Caco-2 (cell line): ENCODE measurements around the gene SRA1. TPM values are rescaled to one million over a fixed set of nuclear protein-coding genes. Genes with fewer than 3 reads are reported as not detected.

Experiments
- BruUV-seq: library from RNA; stranded (reverse); fragments of 400-500 nt; replicated peaks from 2 replicates; lab custom pipeline; 2021; lab: Mats Ljungman, UMichigan
- CTCF ChIA-PET: fragments of 300-600 bp; sonication (Branson Sonifier 250); formaldehyde crosslinking; loops from one replicate; lab custom pipeline; 2022; ENCODE audit warnings: antibody characterized with exemption; lab: Charles Lee
- POLR2A ChIA-PET: fragments of 300-600 bp; sonication (Branson Sonifier 250); formaldehyde crosslinking; loops from one replicate; lab custom pipeline; 2022; ENCODE audit warnings: antibody characterized with exemption; lab: Charles Lee
- DNase-seq, 2 experiments: peaks; one replicate each; pipeline versions ENCODE4 v3.0.0 to v3.0.0-alpha.2; 2020 to 2022
- H3K27me3 ChIP-seq: replicated peaks from 2 replicates; pipeline ENCODE4 v1.6.0; 2011; ENCODE audit warnings: low read length; ENCODE audit not compliant: control insufficient read depth, insufficient read depth
- H3K36me3 ChIP-seq: 2 replicates; pipeline ENCODE4 v1.5.1; 2011; ENCODE audit warnings: low read length; ENCODE audit not compliant: control insufficient read depth, insufficient read depth
- H3K4me1 ChIP-seq: fragments of 250-450 bp; sonication (Bioruptor Pico); 2 replicates; pipeline ENCODE4 v1.5.1; 2020; ENCODE audit warnings: mild to moderate bottlenecking
- H3K4me3 ChIP-seq: 2 replicates; pipeline ENCODE4 v1.5.1; 2011; ENCODE audit warnings: low read depth, mild to moderate bottlenecking, control low read depth, low read length
- H3K9me3 ChIP-seq: fragments of 250-450 bp; sonication (Bioruptor Pico); 2 replicates; pipeline ENCODE4 v1.5.1; 2020; ENCODE audit warnings: mild to moderate bottlenecking, moderate library complexity
- H3K27ac Mint-ChIP-seq: one replicate; pipeline ENCODE4 v1.8.0; 2022; ENCODE audit warnings: mixed read lengths; ENCODE audit not compliant: unreplicated experiment
- H3K27me3 Mint-ChIP-seq: one replicate; pipeline ENCODE4 v1.8.0; 2022; ENCODE audit warnings: mixed read lengths; ENCODE audit not compliant: insufficient read depth, unreplicated experiment
- H3K36me3 Mint-ChIP-seq: one replicate; pipeline ENCODE4 v1.8.0; 2022; ENCODE audit warnings: mild to moderate bottlenecking, mixed read lengths; ENCODE audit not compliant: insufficient read depth, unreplicated experiment
- H3K4me1 Mint-ChIP-seq: one replicate; pipeline ENCODE4 v1.8.0; 2022; ENCODE audit warnings: low read depth, mixed read lengths; ENCODE audit not compliant: unreplicated experiment
- H3K4me3 Mint-ChIP-seq: one replicate; pipeline ENCODE4 v1.8.0; 2022; ENCODE audit warnings: mild to moderate bottlenecking, moderate library complexity, mixed read lengths; ENCODE audit not compliant: unreplicated experiment
- H3K9me3 Mint-ChIP-seq: one replicate; pipeline ENCODE4 v1.8.0; 2022; ENCODE audit warnings: mixed read lengths; ENCODE audit not compliant: unreplicated experiment
- intact Hi-C: fragments of 100-400 bp; cut with micrococcal nuclease; formaldehyde crosslinking; loops from one replicate; pipeline ENCODE4 v1.10.0; 2022; ENCODE audit not compliant: unreplicated experiment
- total RNA-seq: library from RNA; stranded (reverse); gene quantifications from 2 replicates; pipeline ENCODE4 v1.2.3, GENCODE V29; 2022
- TF ChIP-seq, protein P1 (sequence below), 2 experiments: fragments of 200-600 bp in 1 of 2; IDR thresholded peaks; 1 replicate in 1 of 2; 2 replicates in 1 of 2; pipeline versions ENCODE4 v1.5.1 to v1.8.0; 2011 to 2022; ENCODE audit warnings: antibody characterized with exemption in 1 of 2, control low read depth in 1 of 2, inconsistent platforms in 1 of 2, low read depth in 1 of 2, low read length in 1 of 2, mild to moderate bottlenecking in 1 of 2, moderate library complexity in 1 of 2; ENCODE audit not compliant: insufficient read depth in 1 of 2, severe bottlenecking in 1 of 2, unreplicated experiment in 1 of 2

Gene SRA1
- total RNA-seq, 1 experiment from 2014 or later = 50.3 TPM

GRCh38 chr5:140563596-140563995 lies 6.3 kb upstream of the SRA1 start:
- intact Hi-C loops = loop anchor here (5.0 kb wide), 1 partner anchor 149 kb away; no protein-coding TSS in a partner anchor
- Mint-ChIP-seq H3K4me3 (peak overlapping the region; percentile 84), H3K36me3 (peaks cover 47% of the 10 kb centered on the region), H3K4me1 (peaks cover 6% of the 10 kb centered on the region), H3K27me3 (no peaks in the 10 kb centered on the region), H3K9me3 (no peaks in the 10 kb centered on the region), H3K27ac (peak overlapping the region; percentile 93)
- TF ChIP-seq, protein P1, sequence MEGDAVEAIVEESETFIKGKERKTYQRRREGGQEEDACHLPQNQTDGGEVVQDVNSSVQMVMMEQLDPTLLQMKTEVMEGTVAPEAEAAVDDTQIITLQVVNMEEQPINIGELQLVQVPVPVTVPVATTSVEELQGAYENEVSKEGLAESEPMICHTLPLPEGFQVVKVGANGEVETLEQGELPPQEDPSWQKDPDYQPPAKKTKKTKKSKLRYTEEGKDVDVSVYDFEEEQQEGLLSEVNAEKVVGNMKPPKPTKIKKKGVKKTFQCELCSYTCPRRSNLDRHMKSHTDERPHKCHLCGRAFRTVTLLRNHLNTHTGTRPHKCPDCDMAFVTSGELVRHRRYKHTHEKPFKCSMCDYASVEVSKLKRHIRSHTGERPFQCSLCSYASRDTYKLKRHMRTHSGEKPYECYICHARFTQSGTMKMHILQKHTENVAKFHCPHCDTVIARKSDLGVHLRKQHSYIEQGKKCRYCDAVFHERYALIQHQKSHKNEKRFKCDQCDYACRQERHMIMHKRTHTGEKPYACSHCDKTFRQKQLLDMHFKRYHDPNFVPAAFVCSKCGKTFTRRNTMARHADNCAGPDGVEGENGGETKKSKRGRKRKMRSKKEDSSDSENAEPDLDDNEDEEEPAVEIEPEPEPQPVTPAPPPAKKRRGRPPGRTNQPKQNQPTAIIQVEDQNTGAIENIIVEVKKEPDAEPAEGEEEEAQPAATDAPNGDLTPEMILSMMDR (IDR thresholded peaks at IDR 0.05; ENCODE audit: insufficient read depth in 1 of 2, low read depth in 1 of 2, low read length in 1 of 2, severe bottlenecking in 1 of 2, unreplicated experiment in 1 of 2) = no peak
- no peaks in the 10 kb centered on the region; the same call in 1 of the 2 replicates for H3K36me3 ChIP-seq
- H3K4me1 ChIP-seq = peaks cover 7% of the 10 kb centered on the region; the same call in 1 of the 2 replicates
- TSS peak; percentile 65 for BruUV-seq
- POLR2A ChIA-PET = interaction anchor here (0.5 to 1.1 kb wide), 11 partner anchors 13 to 161 kb away, joined by 3 to 15 read pairs (median 5); partner anchors contain the start of genes EIF4EBP3 and TMCO6
- no peaks in the 10 kb centered on the region for H3K9me3 ChIP-seq
- no peak for DNase-seq
- H3K27me3 ChIP-seq = no peaks in the 10 kb centered on the region
- H3K4me3 ChIP-seq = peak overlapping the region; percentile 68
- CTCF ChIA-PET = interaction anchor here (0.6 to 1.0 kb wide), 5 partner anchors 9 to 123 kb away, joined by 3 read pairs; partner anchors contain the start of gene EIF4EBP3

DNA sequence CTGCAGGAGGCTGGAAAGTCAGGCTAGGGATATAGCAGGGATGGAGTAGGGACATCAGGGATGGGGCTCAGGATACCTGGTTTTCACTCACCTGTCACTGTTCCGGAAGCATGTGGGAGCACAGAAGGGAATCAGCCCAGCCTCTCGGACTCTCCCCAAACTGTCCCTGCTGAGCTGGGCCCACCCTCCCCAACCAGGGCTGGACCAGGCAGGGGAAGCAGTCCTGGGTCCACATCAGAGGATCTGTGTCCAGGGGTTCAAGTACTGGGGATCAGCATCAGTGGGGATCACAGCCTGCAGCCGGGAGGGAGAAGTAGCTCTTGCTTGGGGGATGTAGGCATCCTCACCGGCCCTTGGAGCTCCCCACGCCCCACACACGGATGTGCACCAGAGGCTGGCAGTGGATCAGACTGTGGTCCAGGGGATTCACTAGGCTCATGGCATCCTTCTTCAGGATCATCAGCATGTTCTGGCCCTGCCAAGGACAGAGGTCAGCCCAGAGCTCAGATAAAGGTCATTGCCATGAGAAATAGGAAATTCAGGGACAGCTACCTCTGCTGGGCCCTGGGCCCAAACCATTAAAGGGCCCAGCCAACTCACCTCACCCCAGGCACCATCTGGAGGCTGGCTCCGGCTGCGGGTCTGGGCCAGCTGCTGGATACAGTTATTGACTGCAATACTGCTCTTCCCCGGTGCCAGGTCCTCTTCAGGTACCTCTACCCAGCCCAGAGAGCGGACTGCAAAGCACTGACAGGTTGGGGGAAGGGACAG lies 4.7 kb upstream of the SRA1 start:
- H3K27me3 Mint-ChIP-seq = no peaks in the 10 kb centered on the region
- H3K27me3 ChIP-seq = no peaks in the 10 kb centered on the region
- H3K36me3 Mint-ChIP-seq = peaks cover 47% of the 10 kb centered on the region
- no peaks in the 10 kb centered on the region for H3K9me3 Mint-ChIP-seq
- no peak for DNase-seq
- no peak overlapping the region for H3K27ac Mint-ChIP-seq
- H3K4me1 ChIP-seq = peaks cover 14% of the 10 kb centered on the region; the same call in 1 of the 2 replicates
- no peak overlapping the region for H3K4me3 Mint-ChIP-seq
- no peaks in the 10 kb centered on the region for H3K9me3 ChIP-seq
- H3K4me1 Mint-ChIP-seq = peaks cover 13% of the 10 kb centered on the region
- CTCF ChIA-PET = no interaction called here
- TF ChIP-seq, protein P1 (IDR thresholded peaks at IDR 0.05; ENCODE audit: insufficient read depth in 1 of 2, low read depth in 1 of 2, low read length in 1 of 2, severe bottlenecking in 1 of 2, unreplicated experiment in 1 of 2) = no peak
- H3K4me3 ChIP-seq = no peak overlapping the region
- BruUV-seq = no TSS peak
- H3K36me3 ChIP-seq = no peaks in the 10 kb centered on the region; the same call in 1 of the 2 replicates
- intact Hi-C loops = loop anchor here (5.0 kb wide), 1 partner anchor 150 kb away; no protein-coding TSS in a partner anchor
- POLR2A ChIA-PET = no interaction called here

GRCh38 chr5:140560227-140560626 lies 3.0 kb upstream of the SRA1 start:
- Mint-ChIP-seq H3K4me1 (peaks cover 21% of the 10 kb centered on the region), H3K4me3 (no peak overlapping the region), H3K9me3 (no peaks in the 10 kb centered on the region), H3K27me3 (no peaks in the 10 kb centered on the region), H3K36me3 (peaks cover 48% of the 10 kb centered on the region), H3K27ac (no peak overlapping the region)
- Histone ChIP-seq H3K4me3 (no peak overlapping the region), H3K4me1 (peaks cover 22% of the 10 kb centered on the region; the same call in 1 of the 2 replicates), H3K36me3 (no peaks in the 10 kb centered on the region; the same call in 1 of the 2 replicates), H3K27me3 (no peaks in the 10 kb centered on the region), H3K9me3 (no peaks in the 10 kb centered on the region)
- BruUV-seq = no TSS peak
- TF ChIP-seq, protein P1 (IDR thresholded peaks at IDR 0.05; ENCODE audit: insufficient read depth in 1 of 2, low read depth in 1 of 2, low read length in 1 of 2, severe bottlenecking in 1 of 2, unreplicated experiment in 1 of 2) = no peak
- POLR2A ChIA-PET = no interaction called here
- intact Hi-C loops = loop anchor here (5.0 kb wide), 1 partner anchor 152 kb away; no protein-coding TSS in a partner anchor
- no peak for DNase-seq
- CTCF ChIA-PET = no interaction called here
